ENCODE measurements around the gene NUBPL.

- no peak for TF ChIP-seq POLR2A (IDR thresholded peaks at IDR 0.05; ENCODE audit: low read length)
- TF ChIP-seq GATA1 (IDR thresholded peaks at IDR 0.05; ENCODE audit: low read depth, low read length), result no peak
Measured at GRCh38 chr14:31886156-31886835, 325.1 kb downstream of the NUBPL start.
